SK-N-SH (cell line): ENCODE measurements around the gene ACTL8. TPM values are rescaled to one million over a fixed set of nuclear protein-coding genes. Genes with fewer than 3 reads are reported as not detected.
A peak's percentile ranks its signal among the peaks of the same experiment; 100 is the strongest.

ENCODE experiments used
- CTCF ChIA-PET: fragments of 300-600, 350-600 bp; formaldehyde crosslinking; extraction: SDS; loops from one replicate; lab custom pipeline; 2021; lab: Yijun Ruan, JAX
- POLR2A ChIA-PET: fragments of 350-600 bp; sonication (Branson Sonifier 250); formaldehyde crosslinking; extraction: SDS; loops from one replicate; lab custom pipeline; 2020; ENCODE audit warnings: antibody characterized with exemption, inconsistent platforms; lab: Yijun Ruan, JAX
- DNase-seq: peaks from one replicate; pipeline ENCODE4 v3.0.0; 2012
- H2AFZ ChIP-seq: fragments of 200-600 bp; sonication (generic); 2 replicates; pipeline ENCODE4 v1.8.1; 2016; ENCODE audit warnings: antibody characterized with exemption, mild to moderate bottlenecking, low read depth
- H3F3A ChIP-seq: fragments of 200-600 bp; sonication (generic); replicated peaks from 2 replicates; pipeline ENCODE3; 2016; ENCODE audit warnings: antibody characterized with exemption, mild to moderate bottlenecking; ENCODE audit not compliant: insufficient read depth
- H3K27ac ChIP-seq, 2 experiments: fragments of 200-500 bp in 1 of 2; fragments of 200-600 bp in 1 of 2; sonication (Bioruptor generic) in 1 of 2; sonication (generic), shearing (Covaris generic) in 1 of 2; 2 replicates each; pipeline versions ENCODE4 v1.5.1 to v1.6.1; 2014 to 2016; ENCODE audit warnings: low read depth in 2 of 2, inconsistent platforms in 1 of 2, low read length in 1 of 2, mild to moderate bottlenecking in 1 of 2, mixed read lengths in 1 of 2
- H3K27me3 ChIP-seq: fragments of 200-600 bp; sonication (generic), shearing (Covaris generic); 2 replicates; pipeline ENCODE4 v1.6.1; 2016; ENCODE audit warnings: mixed run types; ENCODE audit not compliant: insufficient read depth
- H3K36me3 ChIP-seq, 2 experiments: fragments of 200-500 bp in 1 of 2; fragments of 200-600 bp in 1 of 2; sonication (Bioruptor generic) in 1 of 2; sonication (generic) in 1 of 2; replicated peaks in 1 of 2; 2 replicates each; pipeline versions ENCODE3 to v1.5.1; 2014 to 2016; ENCODE audit warnings: low read length in 1 of 2, mild to moderate bottlenecking in 1 of 2; ENCODE audit not compliant: insufficient read depth in 2 of 2, control insufficient read depth in 1 of 2
- H3K4me1 ChIP-seq, 2 experiments: fragments of 200-500 bp in 1 of 2; fragments of 200-600 bp in 1 of 2; sonication (Bioruptor generic) in 1 of 2; sonication (generic), shearing (Covaris generic) in 1 of 2; 2 replicates each; pipeline versions ENCODE4 v1.5.1 to v1.6.1; 2014 to 2016; ENCODE audit warnings: low read depth in 1 of 2, low read length in 1 of 2, mixed run types in 1 of 2; ENCODE audit not compliant: insufficient read depth in 2 of 2, control insufficient read depth in 1 of 2
- H3K4me2 ChIP-seq: fragments of 200-600 bp; sonication (generic), shearing (Covaris generic); 2 replicates; pipeline ENCODE4 v1.6.1; 2017; ENCODE audit warnings: mixed run types
- H3K4me3 ChIP-seq, 2 experiments: fragments of 200-500 bp in 1 of 2; fragments of 200-600 bp in 1 of 2; sonication (Bioruptor generic) in 1 of 2; sonication (generic), shearing (Covaris generic) in 1 of 2; 2 replicates each; pipeline versions ENCODE4 v1.5.1 to v1.8.1; 2014 to 2016; ENCODE audit warnings: low read depth in 2 of 2, inconsistent platforms in 1 of 2, low read length in 1 of 2, mild to moderate bottlenecking in 1 of 2, mixed read lengths in 1 of 2, moderate library complexity in 1 of 2
- H3K79me2 ChIP-seq: fragments of 200-600 bp; sonication (generic); 2 replicates; pipeline ENCODE4 v1.8.1; 2017; ENCODE audit warnings: mild to moderate bottlenecking; ENCODE audit not compliant: insufficient read depth
- H3K9ac ChIP-seq: fragments of 200-600 bp; sonication (generic); 2 replicates; pipeline ENCODE4 v1.6.1; 2017; ENCODE audit warnings: mixed run types
- H3K9me2 ChIP-seq: fragments of 200-600 bp; sonication (generic); 2 replicates; pipeline ENCODE4 v1.6.1; 2017; ENCODE audit warnings: mixed run types
- H3K9me3 ChIP-seq: fragments of 200-600 bp; sonication (generic); 2 replicates; pipeline ENCODE4 v1.6.1; 2017; ENCODE audit warnings: mixed run types, mild to moderate bottlenecking, moderate library complexity
- H4K20me1 ChIP-seq: fragments of 200-600 bp; sonication (generic); 2 replicates; pipeline ENCODE4 v1.6.1; 2017; ENCODE audit warnings: mild to moderate bottlenecking, mixed run types; ENCODE audit not compliant: insufficient read depth
- ELF1 ChIP-seq: IDR thresholded peaks from 2 replicates; pipeline ENCODE4 v1.4.0; 2012
- FOSL2 ChIP-seq: IDR thresholded peaks from 2 replicates; pipeline ENCODE4 v1.4.0; 2012; ENCODE audit warnings: low read depth, mild to moderate bottlenecking, moderate library complexity, borderline replicate concordance
- FOXM1 ChIP-seq: IDR thresholded peaks from 2 replicates; pipeline ENCODE4 v1.4.0; 2012; ENCODE audit warnings: low read depth, mild to moderate bottlenecking
- GABPA ChIP-seq: IDR thresholded peaks from 2 replicates; pipeline ENCODE4 v1.4.0; 2012; ENCODE audit warnings: low read depth, mild to moderate bottlenecking
- JUND ChIP-seq: IDR thresholded peaks from 2 replicates; pipeline ENCODE4 v1.4.0; 2012
- SMC3 ChIP-seq: IDR thresholded peaks from 2 replicates; pipeline ENCODE4 v1.6.1; 2012; ENCODE audit warnings: low read depth, low read length, improper control_type of control experiment
- TAF1 ChIP-seq: IDR thresholded peaks from 2 replicates; pipeline ENCODE4 v1.6.1; 2012; ENCODE audit warnings: low read depth, mild to moderate bottlenecking, low read length, moderate library complexity, borderline replicate concordance
- TCF12 ChIP-seq: IDR thresholded peaks from 2 replicates; pipeline ENCODE4 v1.4.0; 2012
- TEAD4 ChIP-seq: IDR thresholded peaks from 2 replicates; pipeline ENCODE4 v1.4.0; 2012; ENCODE audit warnings: mild to moderate bottlenecking, borderline replicate concordance; ENCODE audit not compliant: insufficient read depth
- WGBS: methylation state at CpG from one replicate; pipeline ENCODE4 v1.1.6; 2017; ENCODE audit warnings: low lambda C conversion rate; 5-methylcytosine and 5-hydroxymethylcytosine counted together
- polyA plus RNA-seq, 3 experiments: library from polyadenylated mRNA; depleted of rRNA; stranded (reverse); fragments of >200 nt; gene quantifications; 2 replicates each; pipeline ENCODE4 v1.2.3, GENCODE V29; 2012
- TF ChIP-seq, protein P1 (sequence below): fragments of 150-350 bp; IDR thresholded peaks from 2 replicates; pipeline ENCODE4 v1.6.1; 2017; ENCODE audit warnings: antibody characterized with exemption, low read length, low read depth, borderline replicate concordance
- TF ChIP-seq, protein P2 (sequence below): IDR thresholded peaks from 2 replicates; pipeline ENCODE4 v1.4.0; 2012; ENCODE audit warnings: low read depth, borderline replicate concordance
- TF ChIP-seq, protein P3 (sequence below): IDR thresholded peaks from 2 replicates; pipeline ENCODE4 v1.6.1; 2012; ENCODE audit warnings: mild to moderate bottlenecking, low read depth, low read length, moderate library complexity

Gene ACTL8
- polyA plus RNA-seq, 1 of the 3 experiments (the other 2 are of a cell fraction), result 0.05 TPM

DNA sequence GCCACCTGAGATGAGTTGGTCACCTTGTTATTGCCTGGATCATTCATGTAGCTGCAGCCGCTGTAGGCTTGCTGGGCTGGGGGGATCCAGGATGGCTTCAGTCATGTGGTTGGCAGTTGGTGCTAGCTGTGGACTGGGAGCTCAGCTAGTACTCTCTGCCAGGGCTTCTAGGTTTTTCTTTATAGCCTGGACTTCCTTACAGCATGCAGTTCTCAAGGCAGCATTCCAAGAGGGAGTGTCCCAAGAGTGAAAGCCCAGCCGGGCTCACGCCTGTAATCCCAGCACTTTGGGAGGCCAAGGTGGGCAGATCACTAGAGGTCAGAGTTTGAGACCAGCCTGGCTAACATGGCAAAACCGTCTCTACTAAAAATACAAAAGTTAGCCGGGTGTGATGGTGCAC is 23.7 kb upstream of the ACTL8 start (continued):
- TF ChIP-seq, protein P1, sequence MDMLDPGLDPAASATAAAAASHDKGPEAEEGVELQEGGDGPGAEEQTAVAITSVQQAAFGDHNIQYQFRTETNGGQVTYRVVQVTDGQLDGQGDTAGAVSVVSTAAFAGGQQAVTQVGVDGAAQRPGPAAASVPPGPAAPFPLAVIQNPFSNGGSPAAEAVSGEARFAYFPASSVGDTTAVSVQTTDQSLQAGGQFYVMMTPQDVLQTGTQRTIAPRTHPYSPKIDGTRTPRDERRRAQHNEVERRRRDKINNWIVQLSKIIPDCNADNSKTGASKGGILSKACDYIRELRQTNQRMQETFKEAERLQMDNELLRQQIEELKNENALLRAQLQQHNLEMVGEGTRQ, result no peak
- TF ChIP-seq FOXM1 (no peak), JUND (no peak)
- TF ChIP-seq, protein P2, sequence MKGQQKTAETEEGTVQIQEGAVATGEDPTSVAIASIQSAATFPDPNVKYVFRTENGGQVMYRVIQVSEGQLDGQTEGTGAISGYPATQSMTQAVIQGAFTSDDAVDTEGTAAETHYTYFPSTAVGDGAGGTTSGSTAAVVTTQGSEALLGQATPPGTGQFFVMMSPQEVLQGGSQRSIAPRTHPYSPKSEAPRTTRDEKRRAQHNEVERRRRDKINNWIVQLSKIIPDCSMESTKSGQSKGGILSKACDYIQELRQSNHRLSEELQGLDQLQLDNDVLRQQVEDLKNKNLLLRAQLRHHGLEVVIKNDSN, result no peak
- TF ChIP-seq, all 33 proteins: peak for 0

DNA sequence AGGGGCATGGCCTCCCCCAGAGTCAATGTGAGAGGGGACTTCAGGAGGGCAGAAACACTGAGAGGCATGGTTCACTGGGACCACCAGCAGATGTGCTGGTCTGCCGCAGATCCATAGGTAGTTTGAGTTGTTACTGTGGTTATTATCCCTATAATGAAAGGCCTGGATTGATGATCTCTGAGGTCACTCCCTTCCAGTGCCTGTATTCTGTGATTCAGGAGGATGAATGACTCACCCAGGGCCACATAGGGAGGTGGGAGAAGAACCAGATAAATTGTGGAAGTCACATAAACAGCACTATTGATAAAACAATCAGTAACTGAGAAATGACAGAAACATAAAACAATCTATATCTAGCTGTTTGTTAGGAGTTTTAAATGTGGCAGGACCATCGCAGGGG is 22.7 kb upstream of the ACTL8 start:
- TF ChIP-seq JUND (peak; percentile 28; the same call in 1 of the 2 replicates), FOSL2 (peak; percentile 60), TCF12 (peak; percentile 53), TEAD4 (no peak), TAF1 (no peak)
- TF ChIP-seq, protein P1, result no peak
- Histone ChIP-seq H3K4me2 (no peak overlapping the region), H4K20me1 (no peaks in the 10 kb centered on the region), H3K9me2 (no peaks in the 10 kb centered on the region), H3K9me3 (no peaks in the 10 kb centered on the region), H3K4me3 (no peak overlapping the region), H3F3A (no peaks in the 10 kb centered on the region), H3K4me1 (peaks cover 0 to 18% of the 10 kb centered on the region in 2 experiments; a peak in 1 of 4 replicates), H3K36me3 (no peaks in the 10 kb centered on the region), H3K79me2 (no peaks in the 10 kb centered on the region), H2AFZ (no peak overlapping the region), H3K9ac (no peak overlapping the region), H3K27me3 (no peaks in the 10 kb centered on the region), H3K27ac (no peak overlapping the region)
- CTCF ChIA-PET, result interaction anchor here (1.2 to 6.3 kb wide), 2 partner anchors 9 to 71 kb away, joined by 3 to 35 read pairs; no protein-coding TSS in a partner anchor
- POLR2A ChIA-PET, result no interaction called here
- 27% methylated on average over 2 of the region's 2 CpGs for WGBS
- no peak for DNase-seq

DNA sequence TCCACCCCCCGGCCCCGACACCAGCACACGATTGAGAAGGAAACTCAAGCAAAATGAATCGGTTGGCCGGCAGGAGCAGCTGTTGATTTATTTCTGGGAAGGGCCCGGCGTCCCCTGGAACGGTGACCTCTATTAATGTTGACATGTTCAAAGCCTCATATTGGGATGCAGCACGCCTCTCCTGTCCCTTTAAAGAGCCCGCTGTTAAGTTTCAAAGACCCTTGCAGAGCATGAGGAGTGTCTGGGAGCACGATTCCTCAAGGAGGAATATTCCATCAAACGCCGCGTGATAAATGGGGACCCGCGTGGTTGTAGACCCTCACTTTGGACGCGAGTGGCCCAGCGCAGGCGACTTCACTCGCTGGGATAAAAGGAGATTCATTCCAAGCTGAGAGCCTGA is 21.5 kb upstream of the ACTL8 start:
- no peaks in the 10 kb centered on the region for H3F3A ChIP-seq
- H3K9me3 ChIP-seq, result no peaks in the 10 kb centered on the region
- WGBS, result 86% methylated on average over 21 of the region's 21 CpGs
- no peak overlapping the region for H3K27ac ChIP-seq
- H3K27me3 ChIP-seq, result no peaks in the 10 kb centered on the region
- CTCF ChIA-PET, result interaction anchor here (1.0 to 6.3 kb wide), 3 partner anchors 35 to 79 kb away, joined by 3 to 35 read pairs (median 3); no protein-coding TSS in a partner anchor
- H3K36me3 ChIP-seq, result no peaks in the 10 kb centered on the region
- no peaks in the 10 kb centered on the region for H3K79me2 ChIP-seq
- TF ChIP-seq SMC3, result no peak
- TF ChIP-seq, protein P3, sequence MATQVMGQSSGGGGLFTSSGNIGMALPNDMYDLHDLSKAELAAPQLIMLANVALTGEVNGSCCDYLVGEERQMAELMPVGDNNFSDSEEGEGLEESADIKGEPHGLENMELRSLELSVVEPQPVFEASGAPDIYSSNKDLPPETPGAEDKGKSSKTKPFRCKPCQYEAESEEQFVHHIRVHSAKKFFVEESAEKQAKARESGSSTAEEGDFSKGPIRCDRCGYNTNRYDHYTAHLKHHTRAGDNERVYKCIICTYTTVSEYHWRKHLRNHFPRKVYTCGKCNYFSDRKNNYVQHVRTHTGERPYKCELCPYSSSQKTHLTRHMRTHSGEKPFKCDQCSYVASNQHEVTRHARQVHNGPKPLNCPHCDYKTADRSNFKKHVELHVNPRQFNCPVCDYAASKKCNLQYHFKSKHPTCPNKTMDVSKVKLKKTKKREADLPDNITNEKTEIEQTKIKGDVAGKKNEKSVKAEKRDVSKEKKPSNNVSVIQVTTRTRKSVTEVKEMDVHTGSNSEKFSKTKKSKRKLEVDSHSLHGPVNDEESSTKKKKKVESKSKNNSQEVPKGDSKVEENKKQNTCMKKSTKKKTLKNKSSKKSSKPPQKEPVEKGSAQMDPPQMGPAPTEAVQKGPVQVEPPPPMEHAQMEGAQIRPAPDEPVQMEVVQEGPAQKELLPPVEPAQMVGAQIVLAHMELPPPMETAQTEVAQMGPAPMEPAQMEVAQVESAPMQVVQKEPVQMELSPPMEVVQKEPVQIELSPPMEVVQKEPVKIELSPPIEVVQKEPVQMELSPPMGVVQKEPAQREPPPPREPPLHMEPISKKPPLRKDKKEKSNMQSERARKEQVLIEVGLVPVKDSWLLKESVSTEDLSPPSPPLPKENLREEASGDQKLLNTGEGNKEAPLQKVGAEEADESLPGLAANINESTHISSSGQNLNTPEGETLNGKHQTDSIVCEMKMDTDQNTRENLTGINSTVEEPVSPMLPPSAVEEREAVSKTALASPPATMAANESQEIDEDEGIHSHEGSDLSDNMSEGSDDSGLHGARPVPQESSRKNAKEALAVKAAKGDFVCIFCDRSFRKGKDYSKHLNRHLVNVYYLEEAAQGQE, result no peak
- TF ChIP-seq ELF1, result no peak
- TF ChIP-seq GABPA, result no peak
- H3K4me2 ChIP-seq, result no peak overlapping the region
- peaks cover 0 to 18% of the 10 kb centered on the region in 2 experiments; a peak in 1 of 4 replicates for H3K4me1 ChIP-seq
- no peak overlapping the region for H3K4me3 ChIP-seq
- H3K9me2 ChIP-seq, result no peaks in the 10 kb centered on the region
- H2AFZ ChIP-seq, result no peak overlapping the region
- no peak for DNase-seq
- POLR2A ChIA-PET, result no interaction called here
- no peak overlapping the region for H3K9ac ChIP-seq
- H4K20me1 ChIP-seq, result no peaks in the 10 kb centered on the region
